HG03520 (cell line): Measurements from ENCODE around the gene FANCC.

ENCODE experiments used
- ATAC-seq: cut with Tn5 transposase; IDR thresholded peaks from one replicate; pipeline ENCODE4 v1.9.1; 2021; ENCODE audit warnings: mild to moderate bottlenecking, moderate library complexity; ENCODE audit not compliant: unreplicated experiment

Gene FANCC

GRCh38 chr9:95090023-95090791 lies 227.3 kb downstream of the FANCC start:
- no peak for ATAC-seq

GRCh38 chr9:95089257-95090022 lies 228.1 kb downstream of the FANCC start:
- ATAC-seq = no peak

GRCh38 chr9:95088421-95089161 lies 228.9 kb downstream of the FANCC start:
- no peak for ATAC-seq

- ATAC-seq = no peak
These were observed 229.8 kb downstream of the FANCC start for GRCh38 chr9:95087659-95088242.

- no peak for ATAC-seq
These were observed 230.9 kb downstream of the FANCC start for GRCh38 chr9:95086564-95086955.

- no peak for ATAC-seq
These were observed 231.5 kb downstream of the FANCC start for GRCh38 chr9:95085861-95086563.

- no peak for ATAC-seq
These were observed 232.3 kb downstream of the FANCC start for GRCh38 chr9:95085036-95085770.

- ATAC-seq = no peak
These were observed 233.1 kb downstream of the FANCC start for GRCh38 chr9:95084254-95084934.

GRCh38 chr9:95083086-95083768 lies 234.3 kb downstream of the FANCC start:
- no peak for ATAC-seq

- no peak for ATAC-seq
These were observed 235.0 kb downstream of the FANCC start for GRCh38 chr9:95082401-95083084.

- no peak for ATAC-seq
These were observed 235.5 kb downstream of the FANCC start for GRCh38 chr9:95081998-95082397.

- no peak for ATAC-seq
These were observed 236.4 kb downstream of the FANCC start for GRCh38 chr9:95080961-95081647.

GRCh38 chr9:95079461-95079860 lies 238.0 kb downstream of the FANCC start:
- ATAC-seq = no peak

GRCh38 chr9:95078939-95079338 lies 238.6 kb downstream of the FANCC start:
- no peak for ATAC-seq

- no peak for ATAC-seq
These were observed 239.0 kb downstream of the FANCC start for GRCh38 chr9:95078511-95078910.

- no peak for ATAC-seq
These were observed 239.6 kb downstream of the FANCC start for GRCh38 chr9:95077766-95078370.

GRCh38 chr9:95077053-95077765 lies 240.3 kb downstream of the FANCC start:
- no peak for ATAC-seq
